Measurements from ENCODE around the gene ST3GAL5.
"Not testable (repeated sequence)": the region's sequence is repeated elsewhere in the genome, so short reads cannot be mapped to it uniquely, and the experiment has no call there.

The ST3GAL5 gene

DNA sequence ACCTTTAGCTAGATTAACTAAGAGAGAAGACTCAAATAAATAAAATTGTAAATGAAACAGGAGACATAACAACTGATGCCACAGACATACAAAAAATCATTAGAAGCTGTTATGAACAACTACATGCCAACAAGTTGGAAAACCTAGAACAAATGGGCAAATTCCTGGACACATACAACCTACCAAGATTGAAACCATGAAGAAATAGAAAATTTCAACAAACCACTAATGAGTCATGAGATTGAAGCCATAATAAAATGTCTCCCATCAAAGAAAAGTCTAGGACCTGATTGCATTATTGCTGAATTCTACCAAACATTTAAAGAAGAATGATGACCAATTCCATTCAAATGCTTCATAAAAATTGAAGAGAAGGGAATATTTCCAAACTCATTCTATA, 54.3 kb downstream of the ST3GAL5 start:
- ATAC-seq = no peak

DNA sequence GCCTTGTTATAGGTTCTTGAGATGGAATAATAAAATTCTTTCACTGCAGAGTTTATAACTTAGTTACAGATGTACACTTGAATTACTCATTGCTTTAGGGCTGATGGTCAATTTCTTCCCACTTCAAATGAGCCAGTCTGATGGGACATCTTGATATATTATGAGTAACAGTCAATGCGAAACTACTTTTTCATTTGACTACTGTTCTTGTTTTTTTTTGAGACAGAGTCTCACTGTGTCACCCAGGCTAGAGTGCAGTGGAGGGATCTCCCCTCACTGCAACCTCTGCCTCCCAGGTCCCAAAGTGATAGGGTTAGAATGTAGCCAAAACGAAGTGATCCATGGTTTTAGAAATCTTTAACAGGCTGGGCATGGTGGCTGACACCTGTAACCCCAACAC, 57.1 kb downstream of the ST3GAL5 start:
- peak; percentile 71 for ATAC-seq

More for the DNA sequence above, 54.3 kb downstream of the ST3GAL5 start:
- DNase-seq = no peak

DNA sequence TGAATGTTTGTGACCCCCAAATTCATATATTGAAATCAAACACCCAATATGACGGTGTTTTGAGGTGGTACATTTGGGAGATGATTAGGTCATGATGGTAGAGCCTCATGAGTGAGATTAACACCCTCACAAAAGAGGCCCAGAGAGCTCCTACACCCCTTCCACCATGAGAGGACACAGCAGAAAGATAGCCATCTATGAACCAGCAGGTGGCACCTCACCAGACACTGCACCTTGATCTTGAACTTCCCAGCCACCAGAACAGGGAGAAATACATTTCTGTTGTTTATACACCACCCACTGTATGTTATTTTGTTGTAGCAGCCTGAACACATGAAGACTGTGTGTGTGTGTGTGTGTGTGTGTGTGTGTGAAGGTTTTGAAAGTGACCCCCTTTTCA, 58.1 kb downstream of the ST3GAL5 start:
- ATAC-seq (no peak), DNase-seq (no peak)

More for the DNA sequence above, 57.1 kb downstream of the ST3GAL5 start:
- no peak for DNase-seq

DNA sequence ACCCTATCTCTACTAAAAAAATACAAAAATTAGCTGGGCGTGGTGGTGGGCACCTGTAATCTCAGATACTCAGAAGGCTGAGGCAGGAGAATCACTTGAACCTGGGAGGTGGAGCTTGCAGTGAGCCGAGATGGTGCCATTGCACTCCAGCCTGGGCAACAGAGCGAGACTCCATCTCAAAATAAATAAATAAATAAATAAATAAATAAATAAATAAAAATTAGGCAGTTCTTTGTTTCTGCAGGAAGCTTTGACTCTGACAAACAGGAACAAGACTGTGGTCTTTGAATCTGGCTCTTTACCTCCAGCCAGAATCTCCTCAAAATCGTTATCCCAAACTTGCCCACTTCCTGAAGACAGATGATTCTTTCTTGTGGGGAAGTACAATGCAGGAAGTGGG, 59.4 kb downstream of the ST3GAL5 start:
- not testable (repeated sequence) for DNase-seq, ATAC-seq

DNA sequence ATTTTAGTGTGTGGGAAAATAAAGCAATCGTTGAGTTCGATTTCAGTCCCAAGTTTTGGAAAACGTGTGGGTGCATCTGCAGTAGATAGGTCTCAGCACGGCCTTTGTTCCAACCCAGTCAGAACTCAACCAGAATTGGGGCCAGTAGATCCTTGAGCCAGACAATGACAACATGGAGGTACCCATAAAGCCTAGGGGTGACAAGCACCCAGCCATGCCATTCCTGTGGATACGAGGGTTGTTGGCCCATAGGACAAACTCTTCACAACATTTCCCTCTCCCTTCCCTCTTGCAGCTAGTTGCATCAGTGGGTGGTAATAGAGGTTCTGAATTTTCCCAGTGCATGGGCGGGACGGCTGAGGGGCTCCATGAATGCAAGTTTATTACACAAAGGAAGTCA, 60.1 kb downstream of the ST3GAL5 start:
- DNase-seq (no peak), ATAC-seq (no peak)

DNA sequence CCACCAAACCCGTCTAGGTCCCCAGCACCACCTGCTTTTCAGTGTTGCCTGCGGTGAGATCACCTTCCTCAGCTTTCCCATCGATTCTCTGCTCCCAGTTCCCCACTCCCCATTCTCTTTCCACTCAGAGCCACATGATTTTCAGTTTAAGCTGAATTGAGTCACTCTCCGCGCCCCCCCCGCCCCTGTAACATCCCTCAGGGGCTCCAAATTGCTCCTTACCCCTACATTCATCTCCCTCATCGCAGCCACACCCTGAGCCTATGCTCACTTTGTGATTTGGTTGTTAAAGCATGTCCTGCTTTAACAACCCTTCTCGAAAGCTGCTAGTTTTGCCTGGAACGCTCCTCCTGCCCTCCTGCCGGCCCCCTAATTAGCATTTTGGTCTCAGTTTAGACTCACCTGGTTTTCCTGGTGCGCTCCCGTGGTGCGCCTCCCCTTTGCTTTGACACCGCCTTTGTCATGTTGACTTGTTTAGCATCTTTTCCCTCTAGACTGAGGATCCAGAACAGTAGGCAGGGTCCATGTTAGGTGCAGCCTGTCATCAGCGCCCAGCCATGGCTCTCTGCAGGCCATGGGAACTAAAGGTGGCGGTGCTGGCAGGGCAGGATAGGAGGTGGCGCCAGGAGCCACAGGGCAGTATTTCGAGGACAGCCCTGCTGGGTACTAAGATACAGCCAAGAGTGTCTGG, 60.8 kb downstream of the ST3GAL5 start:
- ATAC-seq (no peak), DNase-seq (no peak)

DNA sequence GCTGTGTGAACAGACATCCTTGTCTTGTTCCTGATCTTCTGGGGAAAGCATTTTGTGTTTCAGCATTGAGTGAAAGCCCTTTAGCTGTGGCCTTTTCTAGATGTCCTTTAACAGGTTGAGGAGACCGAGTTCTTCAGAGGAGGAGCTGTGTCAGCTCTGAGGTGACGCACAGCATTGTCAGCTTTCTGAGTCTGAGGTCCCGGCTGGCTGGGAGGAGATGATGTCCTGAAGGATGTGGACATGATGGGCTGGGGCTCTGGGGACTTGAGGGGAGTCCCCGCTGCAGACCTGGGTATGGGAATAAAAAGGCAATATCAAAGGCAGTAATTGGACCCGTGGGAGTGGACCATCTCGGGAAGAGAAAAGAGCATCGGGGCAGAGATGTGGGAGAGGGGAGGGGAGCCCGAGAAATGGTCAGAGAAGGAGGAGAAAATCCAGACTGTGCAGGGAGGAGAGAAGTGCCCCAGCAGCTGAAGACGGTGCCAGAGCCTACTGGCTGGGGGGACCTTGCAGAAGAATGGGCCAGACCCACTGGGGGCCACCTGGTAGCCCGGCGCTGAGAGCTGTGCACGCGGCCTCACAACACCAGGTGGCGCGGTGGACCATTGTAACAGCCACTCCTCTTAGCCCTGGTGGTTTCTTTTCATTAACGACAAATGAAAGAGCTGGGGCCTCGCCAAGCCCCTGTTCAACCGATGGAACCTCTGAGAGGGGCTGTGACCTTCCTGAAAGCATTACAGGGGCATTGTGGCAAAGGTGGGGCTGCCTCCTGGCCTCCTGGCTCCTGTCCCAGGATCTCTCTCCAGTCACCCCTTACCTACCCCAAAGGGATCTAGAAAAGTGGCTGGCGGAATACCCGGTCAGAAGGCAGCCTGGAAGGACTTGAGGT, 61.6 kb downstream of the ST3GAL5 start:
- ATAC-seq = peak; percentile 95
- DNase-seq = peak; percentile 85

DNA sequence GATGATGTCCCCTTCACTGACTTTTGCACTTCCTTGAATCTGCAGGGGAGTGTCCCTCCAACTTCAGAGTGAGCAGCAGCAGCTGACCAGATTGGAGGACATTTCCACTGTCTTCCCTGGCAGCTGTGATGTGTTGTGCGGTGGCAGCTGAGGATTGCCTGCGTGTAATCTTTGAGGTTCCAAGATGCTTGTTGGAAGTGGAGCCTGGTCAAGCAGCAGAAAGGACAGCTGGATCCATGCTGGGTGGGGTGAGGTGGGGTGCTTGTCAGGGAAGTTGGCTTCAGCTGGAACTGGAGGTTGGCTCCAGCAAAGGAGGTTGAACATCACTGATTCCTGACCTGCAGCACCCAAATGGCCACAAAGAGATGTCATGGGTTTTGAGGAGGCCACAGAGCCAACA, 64.8 kb downstream of the ST3GAL5 start:
- ATAC-seq = no peak
- DNase-seq = no peak

DNA sequence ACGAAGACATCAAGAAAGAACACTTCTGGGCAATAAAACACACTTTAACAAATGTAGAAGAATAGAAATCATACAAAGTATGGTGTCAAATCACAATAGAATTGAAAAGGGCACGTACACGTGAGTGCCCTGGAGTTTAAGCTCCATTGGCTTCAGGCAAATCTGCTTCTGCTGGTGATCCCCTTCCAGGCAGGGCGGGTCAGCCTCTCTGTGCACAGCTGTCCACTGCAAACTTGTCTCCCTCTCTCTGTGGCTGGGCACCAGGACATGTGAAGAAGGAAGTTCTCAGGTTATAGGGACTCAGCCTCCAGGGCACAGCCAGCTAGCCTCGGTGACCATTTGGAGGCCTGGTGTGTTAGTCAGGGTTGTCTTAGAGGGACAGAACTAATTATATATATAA, 66.0 kb downstream of the ST3GAL5 start:
- ATAC-seq (no peak), DNase-seq (no peak)

DNA sequence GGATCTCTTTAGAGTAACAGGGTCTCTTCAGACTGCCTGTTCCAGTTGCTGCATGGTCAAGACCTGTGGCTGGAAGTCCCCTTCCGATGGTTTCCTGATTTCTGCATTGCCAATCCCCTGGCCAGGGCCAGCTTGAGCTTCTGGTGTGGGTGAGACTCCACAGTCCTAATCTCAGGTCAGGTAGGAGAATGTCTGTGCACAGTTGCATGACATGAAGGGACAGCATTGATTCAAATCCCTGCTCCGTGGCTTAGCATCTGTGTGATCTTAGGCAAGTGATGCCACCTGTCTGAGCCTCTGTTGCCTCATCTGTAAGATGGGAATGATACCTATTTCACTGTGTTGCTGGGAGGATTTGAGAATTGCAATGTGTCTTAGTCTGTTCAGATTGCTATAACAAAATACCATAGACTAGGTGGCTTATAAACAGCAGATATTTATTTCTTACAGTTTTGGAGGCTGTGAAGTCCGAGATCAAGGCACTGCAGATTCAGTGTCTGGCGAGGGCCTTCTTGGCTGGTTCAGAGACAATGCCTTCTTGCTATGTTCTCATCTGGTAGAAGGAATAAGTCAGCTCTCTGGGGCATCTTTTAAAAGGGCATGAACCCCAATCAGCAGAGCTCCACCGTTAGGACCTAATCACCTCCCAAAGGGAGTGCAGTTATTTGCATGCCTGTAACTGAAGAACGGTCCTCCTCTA, 68.8 kb downstream of the ST3GAL5 start:
- ATAC-seq (no peak), DNase-seq (no peak)

DNA sequence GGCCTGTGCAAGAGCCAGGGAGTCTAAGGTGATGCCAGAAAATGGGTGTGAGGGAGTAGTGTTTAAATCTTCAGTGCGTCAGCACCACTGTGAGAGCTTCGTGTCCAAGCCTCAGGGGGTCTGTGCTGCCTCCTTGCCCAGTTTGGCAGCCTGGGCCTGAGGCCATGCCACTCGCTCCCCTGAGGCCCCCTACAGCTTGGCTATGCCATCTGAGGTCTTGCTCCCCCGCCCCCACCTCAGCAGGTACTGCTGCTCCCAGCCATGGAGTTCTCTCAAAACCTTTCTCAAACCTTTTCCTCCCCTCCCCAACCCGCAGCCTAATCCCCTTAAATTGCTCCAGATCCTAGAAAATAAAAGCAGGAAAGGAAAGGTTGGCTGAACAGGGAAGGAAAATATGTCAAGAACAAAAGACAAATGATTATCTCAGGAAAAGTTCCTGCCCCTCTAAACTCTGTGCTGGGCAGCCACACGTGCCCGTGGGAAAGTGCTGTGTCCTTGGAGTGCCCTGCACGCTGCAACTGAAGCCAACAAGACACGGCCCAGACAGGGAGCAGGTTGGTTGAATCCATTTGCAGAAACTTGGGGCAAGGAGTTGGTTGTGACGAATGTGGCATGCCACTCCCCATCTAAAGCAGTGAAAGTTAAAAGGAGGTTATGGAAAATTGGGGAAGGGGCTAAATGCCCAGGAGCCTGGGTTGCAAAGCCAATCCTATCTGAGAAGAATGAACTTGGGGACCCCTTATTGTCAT, 73.8 kb downstream of the ST3GAL5 start:
- no peak for DNase-seq
- no peak for ATAC-seq

DNA sequence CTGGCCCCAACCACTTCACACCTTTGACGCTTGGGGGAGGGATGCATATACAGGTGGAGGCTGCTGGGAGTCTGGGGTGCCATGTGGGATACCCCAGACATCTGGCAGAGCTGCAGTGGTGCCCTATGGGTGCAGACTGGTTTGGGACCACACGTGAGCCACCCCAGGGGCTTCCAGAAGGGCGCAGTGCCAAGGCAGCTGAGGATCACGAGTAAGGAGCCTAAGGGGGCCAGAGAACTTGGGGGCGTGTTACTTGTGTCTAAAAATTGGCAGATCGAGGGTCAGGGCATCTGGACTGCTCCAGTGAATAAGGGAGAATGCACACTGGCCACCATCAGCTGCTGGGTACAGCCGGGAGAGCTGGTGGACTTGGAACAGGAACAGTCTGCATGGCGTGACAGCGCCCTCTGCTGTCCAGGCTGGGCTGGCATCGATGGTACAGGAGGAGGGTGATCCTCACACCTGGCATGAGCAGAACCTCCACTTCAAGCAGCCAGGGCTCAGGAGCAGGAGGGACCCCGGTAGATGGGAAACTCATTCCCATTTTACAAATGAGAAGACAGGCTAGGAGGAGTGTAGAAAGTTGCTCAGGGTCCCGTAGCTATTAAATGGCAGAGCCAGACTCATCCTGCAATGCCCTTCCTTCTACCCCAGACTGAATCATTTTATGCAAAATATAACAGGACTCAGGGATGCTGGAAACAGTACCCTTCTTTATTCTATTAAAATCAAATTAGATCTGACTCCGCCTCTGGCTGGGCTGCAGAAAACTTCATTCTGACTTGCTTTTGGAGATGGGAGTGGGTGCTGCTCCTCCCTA, 74.6 kb downstream of the ST3GAL5 start:
- ATAC-seq = peak; percentile 89

DNA sequence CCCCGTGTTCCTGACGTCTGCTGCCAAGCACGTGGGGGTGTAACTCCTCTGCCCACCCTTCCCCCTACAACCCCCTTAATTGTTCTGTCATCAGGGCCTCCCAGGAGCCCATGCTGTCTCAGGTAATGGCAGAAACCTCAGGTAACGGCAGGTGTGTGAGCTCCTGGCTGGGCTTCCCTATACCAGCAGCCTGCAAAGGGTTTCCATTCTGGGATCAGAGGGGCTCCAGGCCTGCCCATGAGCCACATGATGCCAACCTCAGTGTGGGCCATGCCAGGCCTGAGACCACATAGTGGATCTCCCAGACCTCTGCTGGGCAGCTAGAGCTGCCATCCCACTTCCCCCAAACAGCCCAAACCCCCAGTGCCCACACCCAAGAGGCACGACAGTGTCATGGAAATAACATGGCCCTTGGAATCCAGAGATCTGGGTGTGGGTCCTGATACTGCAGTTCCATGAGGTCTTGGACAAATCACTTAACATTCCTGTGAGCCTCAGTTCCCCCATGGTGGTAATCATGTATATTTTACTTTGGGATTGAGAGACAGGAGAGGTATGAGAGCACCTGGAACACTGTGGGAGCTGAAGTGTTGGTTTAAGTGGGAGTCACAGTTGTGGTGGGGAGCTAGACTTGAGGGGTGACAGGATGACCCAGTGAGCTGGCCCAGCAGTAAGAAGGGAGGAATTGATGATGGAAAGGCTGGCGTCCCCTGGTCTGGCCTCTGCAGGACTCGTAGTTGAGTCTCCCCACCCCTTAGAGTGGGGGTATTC, 75.4 kb downstream of the ST3GAL5 start:
- no peak for DNase-seq
- ATAC-seq = no peak

More for the DNA sequence above, 74.6 kb downstream of the ST3GAL5 start:
- peak; percentile 89 for DNase-seq

DNA sequence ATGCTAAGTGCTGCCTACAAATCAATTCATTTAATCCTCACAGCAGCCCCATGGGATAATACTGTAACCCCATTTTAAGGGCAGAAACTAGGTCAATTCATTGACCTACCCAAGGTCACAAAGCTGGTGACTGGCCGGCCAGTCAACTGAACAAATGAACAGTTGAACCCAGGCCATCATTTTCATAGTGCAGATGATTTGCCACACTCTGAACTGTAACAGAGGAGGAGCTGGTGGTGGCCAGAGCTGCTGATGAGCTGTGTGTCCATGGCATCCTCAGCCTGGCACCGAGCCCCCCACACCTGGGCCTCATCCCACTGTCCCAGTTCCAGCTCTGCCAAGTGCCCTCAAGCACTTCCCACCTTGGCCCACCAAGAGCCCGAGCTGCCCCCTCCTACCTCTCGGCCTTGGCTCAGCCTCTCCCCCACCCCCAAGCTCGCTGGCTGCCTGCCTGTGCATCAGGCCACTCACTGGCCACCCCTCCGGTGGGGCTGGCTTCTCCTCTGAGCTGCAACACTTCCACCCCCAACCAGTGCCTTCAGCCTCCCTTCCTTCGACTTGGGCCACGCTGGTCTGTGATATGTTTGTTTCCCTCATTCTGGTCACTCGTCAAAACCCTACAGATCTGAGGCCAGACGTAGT, 76.6 kb downstream of the ST3GAL5 start:
- ATAC-seq (no peak), DNase-seq (no peak)

DNA sequence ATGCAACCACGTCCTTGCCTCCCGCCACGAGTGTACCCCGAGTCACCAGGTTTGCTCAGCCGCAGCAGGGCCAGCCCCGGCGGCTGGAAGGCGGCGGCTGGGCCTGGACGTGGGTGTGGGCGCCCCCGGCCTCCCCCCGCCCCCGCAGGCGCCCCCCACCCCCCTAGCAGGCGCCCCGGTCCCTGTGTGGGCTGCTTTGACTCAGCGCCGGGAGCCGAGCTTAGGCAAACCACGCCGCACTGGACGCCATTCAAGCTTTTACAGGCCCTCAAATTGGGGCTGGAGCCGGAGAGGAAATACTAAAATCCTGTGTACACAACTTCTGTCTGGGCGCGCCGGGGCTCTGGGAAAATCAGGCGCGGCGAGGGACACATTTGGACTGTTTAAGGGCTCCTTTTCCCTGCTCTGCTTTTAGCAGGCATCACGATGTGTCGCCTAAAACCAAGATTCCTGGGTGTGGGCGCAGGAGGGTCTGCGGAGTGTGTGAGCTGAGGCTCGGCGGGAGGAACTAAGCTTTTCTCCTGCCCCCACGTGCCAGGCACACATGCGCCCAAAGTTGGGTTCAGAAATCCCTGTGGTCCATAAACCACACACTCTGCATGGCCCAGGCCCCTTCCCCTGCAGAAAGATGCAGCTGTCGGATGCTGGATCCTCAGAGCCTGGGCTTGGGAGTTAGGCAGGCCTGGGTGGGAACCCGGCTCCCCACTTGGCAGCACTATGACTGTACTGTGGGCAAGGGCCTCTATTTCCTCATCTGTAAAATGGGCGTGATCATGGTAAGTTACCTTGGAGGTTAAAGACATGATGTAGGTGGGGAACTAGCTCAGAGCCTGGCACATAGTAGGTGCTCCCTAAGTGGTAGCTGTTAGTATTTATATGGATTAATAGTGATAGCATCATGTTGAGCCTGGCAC, 77.4 kb downstream of the ST3GAL5 start:
- DNase-seq (no peak), ATAC-seq (no peak)

DNA sequence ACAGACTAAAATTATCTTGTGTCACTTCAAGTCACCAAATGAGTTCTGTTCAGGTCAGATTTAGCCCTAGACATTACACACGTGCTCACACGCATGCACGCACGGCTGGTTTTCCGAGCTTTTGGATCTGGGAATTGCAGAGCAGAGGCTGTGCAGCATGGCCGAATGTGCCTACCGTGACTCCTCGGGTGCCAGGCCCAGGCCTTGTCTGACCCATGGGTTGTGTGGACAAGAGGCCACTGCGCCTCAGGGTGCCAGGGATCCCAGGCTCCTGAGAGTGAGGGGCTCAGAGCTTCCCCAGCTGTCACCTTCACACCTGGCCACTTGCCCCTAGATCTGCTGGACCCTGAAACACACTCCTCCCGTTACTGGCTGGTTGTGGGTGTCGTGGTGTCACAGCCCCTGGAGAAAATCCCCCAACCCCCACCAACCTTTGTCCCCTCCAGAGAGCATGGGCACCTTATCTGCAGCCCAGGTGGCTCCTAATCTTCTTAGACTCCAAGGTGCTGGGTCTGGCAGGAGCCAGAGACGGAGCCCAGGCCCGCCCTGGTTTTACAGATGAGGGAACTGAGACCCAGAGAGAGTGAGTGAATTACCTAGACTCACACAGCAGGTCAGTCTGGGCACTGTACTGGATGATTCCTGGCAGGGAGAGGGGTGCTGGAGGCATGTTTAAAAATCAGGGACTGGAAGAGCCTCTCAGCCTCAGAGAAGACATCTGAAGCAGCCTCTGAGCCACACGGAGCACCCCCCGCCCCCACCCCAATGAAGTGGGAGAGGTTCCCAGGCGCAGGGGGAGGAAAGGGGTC, 78.2 kb downstream of the ST3GAL5 start:
- DNase-seq (no peak), ATAC-seq (no peak)

DNA sequence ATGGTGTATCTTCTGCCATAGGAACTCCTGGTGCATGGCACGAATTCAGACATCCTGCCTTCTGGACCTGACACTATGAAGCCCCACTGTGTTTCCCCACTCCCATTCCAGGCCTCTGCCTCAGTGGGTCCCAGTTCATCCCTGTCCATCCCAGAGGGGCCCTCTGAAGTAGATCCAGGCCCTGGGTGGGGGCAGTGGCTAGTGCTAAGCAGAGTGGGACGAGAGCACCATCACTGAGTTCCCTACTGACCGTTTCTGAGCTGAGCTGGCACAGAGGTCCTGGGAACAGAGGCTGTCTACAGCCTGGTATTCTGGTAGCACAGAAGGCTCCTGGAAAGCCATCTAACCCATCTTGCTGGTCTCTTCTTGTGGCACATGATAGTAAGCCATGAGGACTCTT, 81.0 kb downstream of the ST3GAL5 start:
- DNase-seq (no peak), ATAC-seq (no peak)
